MV-4-11 (cell line): Measurements from ENCODE around the gene TEAD3.
"Not testable (repeated sequence)": the region's sequence is repeated elsewhere in the genome, so short reads cannot be mapped to it uniquely, and the experiment has no call there.

Source experiments
- DNase-seq: peaks from one replicate; lab custom pipeline; 2025; lab: John Stamatoyannopoulos, UW

The TEAD3 gene

GRCh38 chr6:35451354-35452182 is 45.3 kb downstream of the TEAD3 start:
- no peak for DNase-seq

- DNase-seq = peak; percentile 80
Measured at GRCh38 chr6:35449287-35449881, 47.5 kb downstream of the TEAD3 start.

- DNase-seq = no peak
Measured at GRCh38 chr6:35448191-35448590, 48.7 kb downstream of the TEAD3 start.

GRCh38 chr6:35445691-35446090 is 51.2 kb downstream of the TEAD3 start:
- peak; percentile 11 for DNase-seq

GRCh38 chr6:35443341-35444030 is 53.4 kb downstream of the TEAD3 start:
- no peak for DNase-seq

GRCh38 chr6:35442693-35443092 is 54.2 kb downstream of the TEAD3 start:
- no peak for DNase-seq

GRCh38 chr6:35441642-35442041 is 55.2 kb downstream of the TEAD3 start:
- no peak for DNase-seq

GRCh38 chr6:35441205-35441604 is 55.7 kb downstream of the TEAD3 start:
- DNase-seq = no peak

- DNase-seq = no peak
Measured at GRCh38 chr6:35439308-35439707, 57.6 kb downstream of the TEAD3 start.

- not testable (repeated sequence) for DNase-seq
Measured at GRCh38 chr6:35438378-35439065, 58.4 kb downstream of the TEAD3 start.

- DNase-seq = no peak
Measured at GRCh38 chr6:35436071-35436857, 60.6 kb downstream of the TEAD3 start.

- DNase-seq = no peak
Measured at GRCh38 chr6:35435074-35435837, 61.6 kb downstream of the TEAD3 start.

GRCh38 chr6:35432702-35433101 is 64.2 kb downstream of the TEAD3 start:
- not testable (repeated sequence) for DNase-seq

- no peak for DNase-seq
Measured at GRCh38 chr6:35432291-35432690, 64.6 kb downstream of the TEAD3 start.

GRCh38 chr6:35429463-35429862 is 67.4 kb downstream of the TEAD3 start:
- DNase-seq = peak; percentile 46

GRCh38 chr6:35428421-35429149 is 68.3 kb downstream of the TEAD3 start:
- DNase-seq = no peak

- no peak for DNase-seq
Measured at GRCh38 chr6:35427851-35428321, 69.0 kb downstream of the TEAD3 start.

GRCh38 chr6:35427435-35427834 is 69.4 kb downstream of the TEAD3 start:
- no peak for DNase-seq

- DNase-seq = peak; percentile 92
Measured at GRCh38 chr6:35426074-35426473, 70.8 kb downstream of the TEAD3 start.

GRCh38 chr6:35425284-35425683 is 71.6 kb downstream of the TEAD3 start:
- DNase-seq = peak; percentile 80
